ENCODE results near the gene CHST11.
"Not testable (repeated sequence)": the region's sequence is repeated elsewhere in the genome, so short reads cannot be mapped to it uniquely, and the experiment has no call there.

The CHST11 gene

GRCh38 chr12:104534162-104534856, 77.6 kb downstream of the CHST11 start:
- DNase-seq: no peak

GRCh38 chr12:104534857-104535248, 78.1 kb downstream of the CHST11 start:
- DNase-seq: no peak

- DNase-seq: no peak
Observed at GRCh38 chr12:104535369-104535768, 78.6 kb downstream of the CHST11 start.

GRCh38 chr12:104536841-104537240, 80.1 kb downstream of the CHST11 start:
- no peak for DNase-seq

GRCh38 chr12:104538056-104538455, 81.3 kb downstream of the CHST11 start:
- DNase-seq: no peak

- DNase-seq: no peak
Observed at GRCh38 chr12:104538891-104539462, 82.2 kb downstream of the CHST11 start.

GRCh38 chr12:104544836-104545235, 88.1 kb downstream of the CHST11 start:
- DNase-seq: no peak

- DNase-seq: no peak
Observed at GRCh38 chr12:104546575-104546974, 89.8 kb downstream of the CHST11 start.

GRCh38 chr12:104547235-104547634, 90.5 kb downstream of the CHST11 start:
- DNase-seq: no peak

GRCh38 chr12:104549815-104550480, 93.2 kb downstream of the CHST11 start:
- no peak for DNase-seq

- no peak for DNase-seq
Observed at GRCh38 chr12:104551313-104551931, 94.7 kb downstream of the CHST11 start.

- no peak for DNase-seq
Observed at GRCh38 chr12:104553421-104553820, 96.7 kb downstream of the CHST11 start.

GRCh38 chr12:104555648-104556047, 98.9 kb downstream of the CHST11 start:
- no peak for DNase-seq

GRCh38 chr12:104557488-104558195, 100.9 kb downstream of the CHST11 start:
- no peak for DNase-seq

GRCh38 chr12:104560881-104561280, 104.1 kb downstream of the CHST11 start:
- no peak for DNase-seq

GRCh38 chr12:104562763-104563162, 106.0 kb downstream of the CHST11 start:
- no peak for DNase-seq

GRCh38 chr12:104564662-104565061, 107.9 kb downstream of the CHST11 start:
- DNase-seq: not testable (repeated sequence)

- DNase-seq: no peak
Observed at GRCh38 chr12:104565606-104566243, 109.0 kb downstream of the CHST11 start.

- DNase-seq: no peak
Observed at GRCh38 chr12:104566244-104566993, 109.7 kb downstream of the CHST11 start.

- no peak for DNase-seq
Observed at GRCh38 chr12:104567832-104568486, 111.2 kb downstream of the CHST11 start.

- DNase-seq: no peak
Observed at GRCh38 chr12:104568487-104568868, 111.7 kb downstream of the CHST11 start.

Data from activated CD8-positive, alpha-beta memory T cell treated with anti-CD3 and anti-CD28 coated beads, Interleukin-2, amount 50 U/mL, for 48 hours (primary cell).